Activated CD4-positive, alpha-beta T cell treated with anti-CD3 and anti-CD28 coated beads, Interleukin-2, amount 10 ng/mL, durations not matched to agents 24 days and 14 days (primary cell): ENCODE data around the gene SLC38A9. TPM values are rescaled to one million over a fixed set of nuclear protein-coding genes. Genes with fewer than 3 reads are reported as not detected.
A peak's percentile ranks its signal among the peaks of the same experiment; 100 is the strongest.

ENCODE experiments used
- DNase-seq: peaks from one replicate; pipeline ENCODE4 v3.0.0; 2022
- H3K27ac Mint-ChIP-seq: one replicate; pipeline ENCODE4 v1.8.0; 2022; ENCODE audit warnings: mild to moderate bottlenecking, mixed read lengths
- H3K27me3 Mint-ChIP-seq: one replicate; pipeline ENCODE4 v1.8.0; 2022; ENCODE audit warnings: mixed read lengths
- H3K36me3 Mint-ChIP-seq: one replicate; pipeline ENCODE4 v1.8.0; 2022; ENCODE audit warnings: low read depth, mild to moderate bottlenecking, mixed read lengths
- H3K4me1 Mint-ChIP-seq: one replicate; pipeline ENCODE4 v1.8.0; 2021; ENCODE audit warnings: mixed read lengths
- H3K4me3 Mint-ChIP-seq: one replicate; pipeline ENCODE4 v1.8.0; 2022; ENCODE audit warnings: mild to moderate bottlenecking, moderate library complexity, mixed read lengths
- H3K9me3 Mint-ChIP-seq: one replicate; pipeline ENCODE4 v1.8.0; 2021; ENCODE audit warnings: mixed read lengths
- intact Hi-C: fragments of 100-400 bp; cut with micrococcal nuclease; formaldehyde crosslinking; loops from one replicate; pipeline ENCODE4 v1.15.1; 2023
- total RNA-seq: library from RNA; stranded (reverse); gene quantifications from 2 replicates; pipeline ENCODE4 v1.2.3, GENCODE V29; 2022

SLC38A9 gene
- total RNA-seq, 1 donor from 2014 or later = 21.4 TPM

DNA sequence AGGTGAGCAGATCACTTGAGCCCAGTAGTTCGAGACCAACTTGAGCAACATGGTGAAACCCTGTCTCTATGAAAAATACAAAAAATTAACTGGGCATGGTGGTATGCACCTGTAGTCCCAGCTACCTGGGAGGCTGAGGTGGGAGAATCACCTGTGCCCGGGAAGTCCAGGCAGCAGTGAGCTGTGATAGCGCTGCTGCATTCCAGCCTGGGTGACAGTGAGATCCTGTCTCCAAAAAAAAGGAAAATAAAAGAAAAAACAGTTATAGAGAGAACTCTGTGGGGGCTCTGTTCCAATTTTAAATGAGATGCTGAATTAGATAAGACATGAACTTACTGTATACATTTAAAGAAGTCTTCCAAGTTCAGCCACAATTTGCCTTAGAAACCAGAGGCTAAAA, 44.2 kb downstream of the SLC38A9 start:
- Mint-ChIP-seq H3K4me1 (no peaks in the 10 kb centered on the region), H3K27me3 (no peaks in the 10 kb centered on the region), H3K4me3 (no peak overlapping the region), H3K27ac (no peak overlapping the region), H3K9me3 (no peaks in the 10 kb centered on the region), H3K36me3 (peaks cover 14% of the 10 kb centered on the region)
- intact Hi-C loops = no loop called here
- no peak for DNase-seq

- H3K27ac Mint-ChIP-seq = no peak overlapping the region
- no peak overlapping the region for H3K4me3 Mint-ChIP-seq
- no peaks in the 10 kb centered on the region for H3K27me3 Mint-ChIP-seq
- H3K36me3 Mint-ChIP-seq = peaks cover 17% of the 10 kb centered on the region
- H3K4me1 Mint-ChIP-seq = no peaks in the 10 kb centered on the region
- H3K9me3 Mint-ChIP-seq = no peaks in the 10 kb centered on the region
- intact Hi-C loops = no loop called here
- DNase-seq = no peak
Observed at GRCh38 chr5:55665065-55665464, 47.1 kb downstream of the SLC38A9 start.

DNA sequence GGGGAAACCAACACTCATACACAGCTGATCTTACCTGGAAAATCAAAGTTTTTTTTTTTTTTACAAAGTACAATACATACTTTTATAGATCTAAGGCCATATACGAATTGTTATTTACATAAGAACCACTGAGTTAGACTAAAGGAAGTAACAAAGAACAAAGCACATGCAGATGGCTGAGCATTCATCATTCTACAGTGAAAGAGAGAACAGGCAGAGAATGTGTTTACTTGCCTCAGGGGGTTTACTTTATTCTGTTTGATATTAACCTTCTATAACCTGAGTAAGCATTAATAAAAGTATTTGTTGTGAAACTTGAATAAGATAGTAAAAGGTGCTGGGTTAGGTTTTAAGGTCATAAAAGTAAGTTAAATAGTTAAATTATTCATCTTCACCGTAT, 54.7 kb downstream of the SLC38A9 start:
- Mint-ChIP-seq H3K36me3 (peaks cover 20% of the 10 kb centered on the region), H3K4me3 (no peak overlapping the region), H3K9me3 (no peaks in the 10 kb centered on the region), H3K4me1 (peaks cover 2% of the 10 kb centered on the region), H3K27me3 (no peaks in the 10 kb centered on the region), H3K27ac (no peak overlapping the region)
- no peak for DNase-seq
- intact Hi-C loops = no loop called here

DNA sequence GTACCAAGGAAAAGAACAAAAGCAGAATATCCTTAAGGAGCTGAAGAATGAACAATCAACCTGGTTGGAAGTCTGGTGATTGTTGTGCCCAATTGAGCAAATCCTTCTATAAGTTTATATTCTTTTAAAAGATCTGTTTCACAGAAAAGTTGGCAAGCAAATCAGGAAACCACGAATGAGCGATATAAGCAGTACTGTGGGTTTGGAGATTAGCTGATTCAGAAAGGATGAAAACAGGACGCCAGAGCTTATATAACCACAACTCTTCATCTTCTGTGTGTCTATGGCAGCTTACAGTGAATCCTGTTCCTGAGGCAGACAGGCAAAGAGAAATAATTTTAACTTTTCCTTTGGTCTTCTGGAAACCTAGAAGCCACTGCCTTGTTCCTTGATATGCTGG, 61.7 kb downstream of the SLC38A9 start:
- intact Hi-C loops = no loop called here
- no peaks in the 10 kb centered on the region for H3K9me3 Mint-ChIP-seq
- peaks cover 25% of the 10 kb centered on the region for H3K4me1 Mint-ChIP-seq
- peak overlapping the region; percentile 57 for H3K4me3 Mint-ChIP-seq
- H3K27me3 Mint-ChIP-seq = no peaks in the 10 kb centered on the region
- no peak overlapping the region for H3K27ac Mint-ChIP-seq
- DNase-seq = peak; percentile 73
- H3K36me3 Mint-ChIP-seq = peaks cover 42% of the 10 kb centered on the region

DNA sequence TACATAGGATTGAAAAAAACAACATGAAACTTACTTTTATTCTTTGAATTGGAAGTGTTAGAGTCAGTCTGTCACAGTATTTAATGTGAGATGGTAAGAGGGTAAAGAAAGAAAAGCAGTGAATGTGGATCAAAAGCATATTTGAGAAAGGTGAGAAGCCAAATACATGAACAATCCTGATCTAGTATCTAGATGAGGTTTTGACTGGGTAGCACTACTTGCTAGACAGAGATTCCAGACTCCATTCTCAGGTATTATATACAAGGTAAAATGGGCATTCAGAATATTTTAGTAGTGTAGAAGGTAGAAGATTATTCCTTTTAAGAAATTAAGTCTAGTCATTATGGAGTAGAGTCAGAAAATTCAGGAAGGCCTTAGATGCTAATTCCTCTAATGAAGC, 62.2 kb downstream of the SLC38A9 start:
- Mint-ChIP-seq H3K4me1 (peaks cover 25% of the 10 kb centered on the region), H3K36me3 (peaks cover 45% of the 10 kb centered on the region), H3K4me3 (peak overlapping the region; percentile 57), H3K9me3 (no peaks in the 10 kb centered on the region), H3K27ac (peak overlapping the region; percentile 36), H3K27me3 (no peaks in the 10 kb centered on the region)
- intact Hi-C loops = no loop called here
- no peak for DNase-seq

GRCh38 chr5:55645304-55645703, 66.8 kb downstream of the SLC38A9 start:
- peaks cover 45% of the 10 kb centered on the region for H3K36me3 Mint-ChIP-seq

GRCh38 chr5:55638455-55638854, 73.7 kb downstream of the SLC38A9 start:
- H3K27me3 Mint-ChIP-seq = no peaks in the 10 kb centered on the region
- H3K9me3 Mint-ChIP-seq = no peaks in the 10 kb centered on the region
- H3K36me3 Mint-ChIP-seq = peaks cover 26% of the 10 kb centered on the region
- peaks cover 11% of the 10 kb centered on the region for H3K4me1 Mint-ChIP-seq
- no peak overlapping the region for H3K27ac Mint-ChIP-seq
- DNase-seq = no peak
- H3K4me3 Mint-ChIP-seq = no peak overlapping the region
- intact Hi-C loops = no loop called here

More at GRCh38 chr5:55645304-55645703, 66.8 kb downstream of the SLC38A9 start:
- DNase-seq = no peak
- intact Hi-C loops = no loop called here
- H3K27me3 Mint-ChIP-seq = no peaks in the 10 kb centered on the region
- no peak overlapping the region for H3K27ac Mint-ChIP-seq
- no peak overlapping the region for H3K4me3 Mint-ChIP-seq
- H3K4me1 Mint-ChIP-seq = peaks cover 10% of the 10 kb centered on the region
- no peaks in the 10 kb centered on the region for H3K9me3 Mint-ChIP-seq

DNA sequence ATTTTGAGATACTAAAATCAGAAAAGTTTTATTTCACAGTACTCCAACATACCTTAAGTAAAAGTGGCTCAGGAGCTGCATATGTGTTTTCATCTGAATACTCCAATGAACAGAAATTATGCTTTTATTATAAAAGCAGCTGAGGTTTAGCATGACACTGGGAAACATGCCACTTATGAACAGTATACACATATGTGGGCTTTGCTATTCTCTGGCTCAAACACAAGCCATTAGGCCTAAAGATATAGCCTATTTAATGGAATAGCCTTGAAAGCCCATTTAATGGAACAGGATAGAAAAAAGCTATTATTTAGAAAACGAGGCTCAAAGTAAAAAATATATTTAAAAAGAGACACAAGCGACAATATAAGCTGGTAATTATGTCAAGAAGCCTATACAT, 74.1 kb downstream of the SLC38A9 start:
- Mint-ChIP-seq H3K4me1 (peaks cover 12% of the 10 kb centered on the region), H3K27ac (no peak overlapping the region), H3K36me3 (peaks cover 26% of the 10 kb centered on the region), H3K4me3 (no peak overlapping the region), H3K9me3 (no peaks in the 10 kb centered on the region), H3K27me3 (no peaks in the 10 kb centered on the region)
- intact Hi-C loops = no loop called here
- DNase-seq = no peak

- no peaks in the 10 kb centered on the region for H3K9me3 Mint-ChIP-seq
- DNase-seq = no peak
- H3K4me1 Mint-ChIP-seq = peaks cover 12% of the 10 kb centered on the region
- no peak overlapping the region for H3K27ac Mint-ChIP-seq
- no peaks in the 10 kb centered on the region for H3K27me3 Mint-ChIP-seq
- H3K36me3 Mint-ChIP-seq = peaks cover 19% of the 10 kb centered on the region
- intact Hi-C loops = no loop called here
- no peak overlapping the region for H3K4me3 Mint-ChIP-seq
Observed at GRCh38 chr5:55636683-55637082, 75.4 kb downstream of the SLC38A9 start.

- intact Hi-C loops = no loop called here
- peaks cover 15% of the 10 kb centered on the region for H3K36me3 Mint-ChIP-seq
- peaks cover 12% of the 10 kb centered on the region for H3K4me1 Mint-ChIP-seq
- DNase-seq = no peak
- H3K27me3 Mint-ChIP-seq = no peaks in the 10 kb centered on the region
- H3K4me3 Mint-ChIP-seq = no peak overlapping the region
- no peak overlapping the region for H3K27ac Mint-ChIP-seq
- no peaks in the 10 kb centered on the region for H3K9me3 Mint-ChIP-seq
Observed at GRCh38 chr5:55636177-55636576, 75.9 kb downstream of the SLC38A9 start.

DNA sequence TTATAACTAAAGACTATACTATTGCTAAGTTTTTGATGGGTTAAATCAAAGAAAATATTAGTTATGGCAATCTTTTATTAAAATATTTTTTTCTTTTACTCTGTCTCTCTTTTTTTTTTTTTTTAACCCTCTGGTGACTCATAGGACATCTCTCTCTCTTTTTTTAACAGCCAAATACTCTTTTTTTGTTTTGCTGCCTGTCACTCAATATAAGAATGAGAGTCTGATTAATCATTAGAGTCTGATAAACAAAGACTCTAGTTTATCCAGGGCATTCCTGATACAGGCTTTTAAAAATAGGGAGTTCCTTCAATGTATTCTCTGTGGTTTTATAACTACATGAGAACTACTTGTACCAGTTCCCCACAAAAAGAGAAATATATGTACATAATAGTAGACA, 77.3 kb downstream of the SLC38A9 start:
- no peak overlapping the region for H3K27ac Mint-ChIP-seq
- DNase-seq = no peak
- H3K36me3 Mint-ChIP-seq = peaks cover 15% of the 10 kb centered on the region
- H3K4me3 Mint-ChIP-seq = no peak overlapping the region
- H3K27me3 Mint-ChIP-seq = no peaks in the 10 kb centered on the region
- intact Hi-C loops = no loop called here
- peaks cover 12% of the 10 kb centered on the region for H3K4me1 Mint-ChIP-seq
- no peaks in the 10 kb centered on the region for H3K9me3 Mint-ChIP-seq

DNA sequence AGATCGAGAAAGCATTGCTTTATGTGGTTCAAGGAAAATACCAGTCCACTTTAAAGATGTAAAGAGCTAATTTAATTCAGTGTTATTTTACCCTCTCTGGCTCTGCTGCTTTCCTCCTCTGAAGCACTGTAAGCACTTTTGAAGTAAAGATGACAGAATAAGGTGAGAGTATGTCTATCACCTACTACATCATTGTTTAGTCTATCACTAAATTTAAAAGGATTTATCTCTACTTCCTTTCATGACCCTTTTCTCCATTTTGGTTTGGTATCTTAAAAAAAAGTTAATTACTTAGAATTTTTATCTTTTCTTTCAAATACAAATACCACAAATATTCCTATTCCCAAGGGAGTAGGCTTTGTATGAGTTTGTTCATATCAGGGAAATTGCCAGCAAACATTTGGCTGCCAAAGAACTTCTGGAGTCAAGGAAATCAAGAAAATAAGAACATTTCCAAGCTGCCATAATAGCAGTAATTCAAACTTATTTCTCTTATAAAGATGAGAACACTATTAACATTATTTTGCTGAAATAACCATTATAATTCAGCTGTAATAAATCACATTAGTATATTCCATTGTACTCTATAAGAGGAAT, 77.8 kb downstream of the SLC38A9 start:
- Mint-ChIP-seq H3K4me1 (peaks cover 12% of the 10 kb centered on the region), H3K4me3 (peak overlapping the region; percentile 71), H3K36me3 (peaks cover 17% of the 10 kb centered on the region), H3K27me3 (no peaks in the 10 kb centered on the region), H3K9me3 (no peaks in the 10 kb centered on the region), H3K27ac (peak overlapping the region; percentile 59)
- intact Hi-C loops = no loop called here
- DNase-seq = no peak

- Mint-ChIP-seq H3K4me1 (peaks cover 12% of the 10 kb centered on the region), H3K4me3 (peak overlapping the region; percentile 71), H3K27me3 (no peaks in the 10 kb centered on the region), H3K9me3 (no peaks in the 10 kb centered on the region), H3K36me3 (peaks cover 15% of the 10 kb centered on the region), H3K27ac (peak overlapping the region; percentile 59)
- intact Hi-C loops = no loop called here
- no peak for DNase-seq
Observed at GRCh38 chr5:55633574-55634208, 78.4 kb downstream of the SLC38A9 start.

DNA sequence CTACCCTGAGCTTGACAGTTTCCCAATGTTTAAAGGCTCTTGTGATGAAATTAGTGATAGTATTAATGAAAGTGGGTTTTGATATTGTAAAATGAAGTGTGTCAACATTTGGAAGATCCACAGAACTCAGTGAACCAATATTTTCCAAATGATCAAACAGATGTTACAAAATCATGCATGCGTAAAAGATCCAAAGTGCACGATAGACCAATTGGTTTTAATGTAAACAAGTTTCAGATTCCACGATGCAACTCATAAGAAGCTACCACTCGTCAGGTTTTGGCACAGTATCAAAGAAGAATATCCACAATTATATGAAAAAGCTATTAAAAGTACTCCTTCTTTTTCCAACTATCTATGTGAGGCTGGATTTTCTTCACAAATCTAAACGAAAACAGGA, 82.3 kb downstream of the SLC38A9 start:
- no peak overlapping the region for H3K4me3 Mint-ChIP-seq
- no peak for DNase-seq
- H3K36me3 Mint-ChIP-seq = peaks cover 20% of the 10 kb centered on the region
- no peak overlapping the region for H3K27ac Mint-ChIP-seq
- H3K27me3 Mint-ChIP-seq = no peaks in the 10 kb centered on the region
- intact Hi-C loops = loop anchor here (10.0 kb wide), 1 partner anchor 65 kb away; no protein-coding TSS in a partner anchor
- H3K9me3 Mint-ChIP-seq = no peaks in the 10 kb centered on the region
- peaks cover 27% of the 10 kb centered on the region for H3K4me1 Mint-ChIP-seq

DNA sequence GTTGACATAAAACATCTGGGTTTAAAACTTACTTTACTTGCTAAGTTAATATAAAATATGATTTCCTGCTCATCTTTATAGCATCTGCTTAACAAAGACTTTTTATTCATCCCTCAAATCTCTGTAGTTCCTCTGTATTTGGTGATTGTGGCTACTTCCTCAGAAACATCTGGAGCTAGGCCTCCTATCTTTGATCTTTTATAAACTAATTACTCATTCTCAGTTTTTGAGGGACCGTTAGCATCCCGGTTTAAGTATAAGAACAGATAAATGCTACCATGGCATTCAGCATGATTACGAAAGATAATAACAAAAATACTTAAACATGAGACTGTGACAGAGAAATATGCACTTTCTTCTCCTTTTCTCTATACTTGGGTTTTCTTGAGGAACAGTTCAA, 85.3 kb downstream of the SLC38A9 start:
- Mint-ChIP-seq H3K27ac (no peak overlapping the region), H3K4me3 (no peak overlapping the region), H3K4me1 (peaks cover 17% of the 10 kb centered on the region), H3K9me3 (no peaks in the 10 kb centered on the region), H3K36me3 (peaks cover 20% of the 10 kb centered on the region), H3K27me3 (no peaks in the 10 kb centered on the region)
- DNase-seq = no peak
- intact Hi-C loops = loop anchor here (10.0 kb wide), 1 partner anchor 62 kb away; no protein-coding TSS in a partner anchor
